GM23248 (cell line): Measurements from ENCODE around the gene RAB3C.

ENCODE experiments used
- EZH2 ChIP-seq: fragments of 200-600 bp; sonication (generic); IDR thresholded peaks from 2 replicates; pipeline ENCODE4 v1.6.1; 2018; ENCODE audit warnings: antibody characterized with exemption, mild to moderate bottlenecking; ENCODE audit not compliant: insufficient read depth, poor library complexity, severe bottlenecking
- EZH2phosphoT487 ChIP-seq: fragments of 200-600 bp; sonication (generic); IDR thresholded peaks from 2 replicates; pipeline ENCODE4 v1.6.1; 2018; ENCODE audit warnings: antibody characterized with exemption, moderate library complexity, mild to moderate bottlenecking, low read depth; ENCODE audit not compliant: insufficient read depth

DNA sequence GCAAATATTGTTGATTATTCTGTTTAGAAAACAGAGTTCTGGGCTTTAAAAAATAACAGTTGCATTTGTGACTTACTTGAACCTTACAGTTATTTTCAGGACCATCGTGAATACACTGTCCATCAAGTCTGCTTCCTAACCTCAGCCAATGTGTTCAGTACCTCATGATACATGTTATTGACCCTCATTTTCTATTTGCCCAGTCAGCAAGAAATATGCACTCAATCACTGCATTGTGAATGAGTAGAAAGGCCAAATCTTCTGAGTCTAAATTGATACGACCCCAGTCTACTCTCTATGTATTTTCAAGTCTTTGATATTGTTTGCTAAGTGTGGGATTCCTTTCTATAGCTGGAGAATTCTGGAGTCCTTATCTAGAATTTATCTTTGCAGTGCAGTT, 156.2 kb downstream of the RAB3C start:
- no peak for TF ChIP-seq EZH2
- no peak for TF ChIP-seq EZH2phosphoT487
